VCaP (cell line): ENCODE measurements around the gene CCDC184.
"Not testable (repeated sequence)": the region's sequence is repeated elsewhere in the genome, so short reads cannot be mapped to it uniquely, and the experiment has no call there.

ENCODE experiments used
- H3K27ac ChIP-seq: fragments of 450-650 bp; 2 replicates; pipeline ENCODE4 v1.5.1; 2017
- CTCF ChIP-seq: fragments of 450-650 bp; conservative IDR thresholded peaks from 2 replicates; pipeline ENCODE4 v1.5.1; 2017; ENCODE audit warnings: mild to moderate bottlenecking, moderate library complexity

The CCDC184 gene

DNA sequence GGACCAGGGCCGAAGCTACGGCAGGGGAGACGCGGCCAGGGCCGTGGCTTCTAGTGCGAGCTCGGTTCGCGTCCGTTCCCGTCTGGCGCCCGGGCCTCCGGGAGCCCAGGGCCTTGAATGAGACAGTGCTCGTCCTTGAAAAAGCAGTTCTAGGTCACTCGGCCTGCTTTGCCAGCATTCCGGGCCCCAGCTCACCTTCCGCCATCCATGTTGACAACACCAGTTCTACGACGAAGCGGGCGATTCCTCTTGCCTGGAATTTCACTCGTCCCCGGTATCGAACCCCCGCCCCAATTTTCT lies 15.2 kb downstream of the CCDC184 start:
- TF ChIP-seq CTCF: no peak
- H3K27ac ChIP-seq: peak overlapping the region; percentile 90

GRCh38 chr12:48198985-48199384 lies 15.5 kb downstream of the CCDC184 start:
- TF ChIP-seq CTCF: no peak
- peak overlapping the region; percentile 90 for H3K27ac ChIP-seq

DNA sequence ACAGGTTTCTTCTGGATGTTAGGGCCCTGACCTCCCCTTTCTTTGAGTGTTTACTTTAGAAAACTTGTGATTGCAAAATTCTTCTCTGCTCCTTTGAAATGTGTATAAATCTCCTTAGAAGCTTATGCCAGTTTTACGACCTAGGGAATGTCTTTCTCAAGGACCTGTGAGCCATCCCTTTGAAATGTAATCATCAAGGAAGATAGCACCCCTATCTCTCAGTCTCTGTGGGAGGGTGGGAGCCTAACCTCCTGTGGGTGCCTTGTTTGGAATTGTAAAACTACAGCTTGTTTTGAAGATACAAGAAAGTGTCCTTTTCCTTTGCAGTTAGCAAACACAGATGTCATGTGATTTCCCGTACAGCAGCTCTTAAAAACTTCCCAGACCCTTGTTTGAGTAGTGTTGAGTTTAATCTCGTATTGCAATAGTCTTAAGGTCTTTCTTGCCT lies 16.4 kb downstream of the CCDC184 start:
- peak overlapping the region; percentile 90 for H3K27ac ChIP-seq

DNA sequence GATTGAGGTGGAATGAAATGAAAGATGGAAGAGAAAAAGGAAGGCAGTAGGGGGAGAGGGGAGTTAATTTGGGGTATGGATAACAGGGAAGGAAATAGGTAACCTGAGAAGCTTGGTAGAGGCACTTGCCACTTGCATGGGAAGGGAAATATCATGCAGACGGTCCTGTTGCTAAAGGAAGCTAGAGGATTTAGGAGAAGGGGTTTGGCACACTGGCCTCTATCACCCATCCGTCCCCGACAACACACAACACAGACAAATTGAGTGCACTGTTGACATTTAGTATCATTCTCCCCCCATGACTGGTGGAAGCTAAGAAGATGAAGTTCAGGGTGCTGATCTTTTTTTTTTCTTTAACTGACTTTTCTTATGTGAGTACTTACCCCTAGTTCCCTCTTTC lies 17.6 kb downstream of the CCDC184 start:
- no peak for TF ChIP-seq CTCF
- H3K27ac ChIP-seq: peak overlapping the region; percentile 90

More for the DNA sequence above, 16.4 kb downstream of the CCDC184 start:
- no peak for TF ChIP-seq CTCF

DNA sequence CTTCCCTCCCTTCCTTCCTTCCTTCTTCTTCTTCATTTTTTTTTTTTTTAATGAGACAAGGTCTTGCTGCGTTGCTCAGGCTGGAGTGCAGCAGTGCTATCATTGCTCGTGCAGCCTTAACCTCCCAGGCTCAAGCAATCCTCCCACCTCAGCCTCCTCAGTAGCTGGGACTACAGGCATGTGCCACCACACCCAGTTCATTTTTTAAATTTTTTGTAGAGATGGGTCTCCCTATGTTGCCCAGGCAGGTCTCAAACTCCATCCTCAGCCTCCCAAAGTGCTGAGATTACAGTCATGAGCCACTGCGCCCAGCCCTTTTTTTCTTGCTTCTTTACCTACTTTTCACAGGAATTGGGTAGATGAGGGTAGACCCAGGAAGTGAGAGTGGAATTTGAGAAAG lies 18.1 kb downstream of the CCDC184 start:
- no peak for TF ChIP-seq CTCF
- peak overlapping the region; percentile 90; the same call in 1 of the 2 replicates for H3K27ac ChIP-seq

DNA sequence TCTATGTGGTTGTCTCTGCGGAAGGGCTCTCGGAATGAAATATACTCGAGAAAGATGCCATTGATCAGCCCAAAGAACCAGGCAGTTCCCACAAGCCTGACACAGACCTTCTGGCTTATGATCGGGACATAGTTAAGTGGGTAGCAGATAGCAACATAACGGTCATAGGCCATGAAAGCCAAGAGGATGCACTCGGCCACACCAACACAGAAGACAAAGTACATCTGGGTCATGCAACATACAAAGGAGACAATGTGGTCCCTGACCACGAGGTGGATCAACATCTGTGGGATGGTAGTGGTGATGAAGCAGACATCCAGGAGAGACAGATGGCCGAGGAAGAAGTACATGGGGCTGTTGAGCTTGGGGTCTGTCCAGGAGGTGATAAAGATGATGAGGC lies 19.3 kb downstream of the CCDC184 start:
- H3K27ac ChIP-seq: no peak overlapping the region
- no peak for TF ChIP-seq CTCF

GRCh38 chr12:48203192-48203591 lies 19.7 kb downstream of the CCDC184 start, which contains the start of gene OR10AD1:
OR10AD1 (minus strand) TSS chr12:48203292; CDS start chr12:48203292, 0 bp downstream.
- no peak for TF ChIP-seq CTCF
- no peak within 1 kb of the TSS for H3K27ac ChIP-seq

- not testable (repeated sequence) for H3K27ac ChIP-seq
Observed at GRCh38 chr12:48209495-48209894, 26.1 kb downstream of the CCDC184 start.
